ENCODE measurements around the gene IFRD2. TPM values are rescaled to one million over a fixed set of nuclear protein-coding genes. Genes with fewer than 3 reads are reported as not detected.

The IFRD2 gene
- total RNA-seq, 1 experiment from 2014 or later = 111 TPM

DNA sequence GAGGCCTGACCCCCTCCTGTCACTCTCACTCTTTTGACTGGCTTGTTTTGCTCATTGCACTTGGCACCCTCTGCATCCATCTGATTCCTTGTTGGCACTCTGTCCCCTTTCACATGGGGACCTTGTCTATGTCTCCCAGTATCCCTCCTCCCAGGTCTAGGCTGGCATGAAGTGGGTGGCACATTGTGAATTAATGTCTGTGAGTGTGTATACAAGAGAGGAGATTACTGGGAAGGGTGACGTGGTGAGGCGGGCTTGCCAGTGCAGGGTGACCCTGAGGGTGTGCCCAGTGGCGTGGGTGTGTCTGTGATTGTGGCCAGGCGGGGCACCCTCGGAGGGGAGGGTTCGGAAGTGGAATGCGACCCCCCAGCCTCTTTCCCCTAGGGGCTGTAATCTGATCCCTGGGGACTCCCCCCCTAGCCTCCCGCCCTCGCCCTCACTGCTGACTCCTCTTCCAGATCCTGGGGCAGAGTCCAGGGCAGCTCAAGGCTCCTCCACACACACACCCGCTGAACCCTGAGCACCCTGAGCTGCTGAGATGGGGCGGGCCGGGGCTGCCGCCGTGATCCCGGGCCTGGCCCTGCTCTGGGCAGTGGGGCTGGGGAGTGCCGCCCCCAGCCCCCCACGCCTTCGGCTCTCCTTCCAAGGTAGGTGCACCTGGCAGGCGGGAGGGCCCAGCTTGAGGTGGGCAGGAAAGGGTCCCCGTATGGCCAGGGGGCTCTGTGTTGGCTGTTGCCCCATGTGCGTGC, 23.4 kb downstream of the IFRD2 start, which contains the start of gene SEMA3B:
Gene SEMA3B (plus strand): TSS at position 445 of the 749 bp plus-strand sequence. CDS start 94 bp downstream, at position 539.
- no peaks in the 10 kb centered on the region for H3K9me3 ChIP-seq (ENCODE audit: control insufficient read depth, insufficient read depth, low read depth, low read length)
- intact Hi-C loops (cut with micrococcal nuclease; ENCODE audit: unreplicated experiment) = loop anchor here (10.0 kb wide), 1 partner anchor 74 kb away; the partner anchor contains the start of gene GNAT1
- DNase-seq (ENCODE audit: low read depth, low spot score) (no peak), ATAC-seq (no peak; the same call in 1 of the 2 replicates)
- no TSS peak for BruUV-seq (replicated peaks)
- no peak within 1 kb of the TSS for H3K4me3 ChIP-seq (ENCODE audit: low read depth in 2 of 2, low read length in 2 of 2)
- H3K4me1 ChIP-seq (ENCODE audit: control insufficient read depth, insufficient read depth, low read length) = peaks cover 8% of the 10 kb centered on the region
- TF ChIP-seq, protein P1, sequence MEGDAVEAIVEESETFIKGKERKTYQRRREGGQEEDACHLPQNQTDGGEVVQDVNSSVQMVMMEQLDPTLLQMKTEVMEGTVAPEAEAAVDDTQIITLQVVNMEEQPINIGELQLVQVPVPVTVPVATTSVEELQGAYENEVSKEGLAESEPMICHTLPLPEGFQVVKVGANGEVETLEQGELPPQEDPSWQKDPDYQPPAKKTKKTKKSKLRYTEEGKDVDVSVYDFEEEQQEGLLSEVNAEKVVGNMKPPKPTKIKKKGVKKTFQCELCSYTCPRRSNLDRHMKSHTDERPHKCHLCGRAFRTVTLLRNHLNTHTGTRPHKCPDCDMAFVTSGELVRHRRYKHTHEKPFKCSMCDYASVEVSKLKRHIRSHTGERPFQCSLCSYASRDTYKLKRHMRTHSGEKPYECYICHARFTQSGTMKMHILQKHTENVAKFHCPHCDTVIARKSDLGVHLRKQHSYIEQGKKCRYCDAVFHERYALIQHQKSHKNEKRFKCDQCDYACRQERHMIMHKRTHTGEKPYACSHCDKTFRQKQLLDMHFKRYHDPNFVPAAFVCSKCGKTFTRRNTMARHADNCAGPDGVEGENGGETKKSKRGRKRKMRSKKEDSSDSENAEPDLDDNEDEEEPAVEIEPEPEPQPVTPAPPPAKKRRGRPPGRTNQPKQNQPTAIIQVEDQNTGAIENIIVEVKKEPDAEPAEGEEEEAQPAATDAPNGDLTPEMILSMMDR (IDR thresholded peaks at IDR 0.05) = no peak
- no peak for TF ChIP-seq POLR2AphosphoS5 (IDR thresholded peaks at IDR 0.05; ENCODE audit: low read depth, low read length)
- no peak within 1 kb of the TSS for H3K27ac ChIP-seq (ENCODE audit: low read length)
- ChIA-PET POLR2A (no interaction called here), CTCF (no interaction called here)
- no peaks in the 10 kb centered on the region for H3K36me3 ChIP-seq (ENCODE audit: control insufficient read depth, insufficient read depth, low read length)
- no peaks in the 10 kb centered on the region for H3K27me3 ChIP-seq (ENCODE audit: control insufficient read depth, insufficient read depth, low read length)
- in situ Hi-C loops (cut with HindIII; ENCODE audit: low pct_unique_long_range_greater_than_20kb, low sequenced_read_pairs) = no loop called here

DNA sequence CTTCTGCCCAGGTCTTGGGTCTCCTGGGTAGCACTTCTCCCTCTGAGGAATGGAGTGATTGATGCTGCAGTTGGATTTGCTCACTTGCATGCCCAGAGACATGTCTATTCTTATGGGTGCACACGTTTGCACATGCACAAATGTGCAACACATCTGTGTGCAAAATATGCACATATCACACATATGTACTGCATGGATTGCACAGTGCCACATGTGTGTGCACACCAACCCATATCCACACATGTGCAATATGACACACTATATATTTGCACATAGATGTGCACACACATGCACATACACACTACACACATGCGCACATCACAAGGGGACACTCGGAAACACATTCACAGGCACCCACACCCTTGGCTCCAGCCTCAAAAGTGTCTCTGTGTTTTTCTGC, 24.0 kb downstream of the IFRD2 start:
- intact Hi-C loops (cut with micrococcal nuclease; ENCODE audit: unreplicated experiment) = loop anchor here (10.0 kb wide), 1 partner anchor 73 kb away; the partner anchor contains the start of gene GNAT1
- TF ChIP-seq, protein P1 (IDR thresholded peaks at IDR 0.05) = no peak
- Histone ChIP-seq H3K36me3 (ENCODE audit: control insufficient read depth, insufficient read depth, low read length) (no peaks in the 10 kb centered on the region), H3K4me1 (ENCODE audit: control insufficient read depth, insufficient read depth, low read length) (peaks cover 8% of the 10 kb centered on the region), H3K27ac (ENCODE audit: low read length) (no peak overlapping the region), H3K27me3 (ENCODE audit: control insufficient read depth, insufficient read depth, low read length) (no peaks in the 10 kb centered on the region), H3K4me3 (ENCODE audit: low read depth in 2 of 2, low read length in 2 of 2) (no peak overlapping the region), H3K9me3 (ENCODE audit: control insufficient read depth, insufficient read depth, low read depth, low read length) (no peaks in the 10 kb centered on the region)
- in situ Hi-C loops (cut with HindIII; ENCODE audit: low pct_unique_long_range_greater_than_20kb, low sequenced_read_pairs) = no loop called here
- ChIA-PET CTCF (no interaction called here), POLR2A (no interaction called here)
- BruUV-seq (replicated peaks) = no TSS peak
- no peak for ATAC-seq
- no peak for DNase-seq (ENCODE audit: low read depth, low spot score)

DNA sequence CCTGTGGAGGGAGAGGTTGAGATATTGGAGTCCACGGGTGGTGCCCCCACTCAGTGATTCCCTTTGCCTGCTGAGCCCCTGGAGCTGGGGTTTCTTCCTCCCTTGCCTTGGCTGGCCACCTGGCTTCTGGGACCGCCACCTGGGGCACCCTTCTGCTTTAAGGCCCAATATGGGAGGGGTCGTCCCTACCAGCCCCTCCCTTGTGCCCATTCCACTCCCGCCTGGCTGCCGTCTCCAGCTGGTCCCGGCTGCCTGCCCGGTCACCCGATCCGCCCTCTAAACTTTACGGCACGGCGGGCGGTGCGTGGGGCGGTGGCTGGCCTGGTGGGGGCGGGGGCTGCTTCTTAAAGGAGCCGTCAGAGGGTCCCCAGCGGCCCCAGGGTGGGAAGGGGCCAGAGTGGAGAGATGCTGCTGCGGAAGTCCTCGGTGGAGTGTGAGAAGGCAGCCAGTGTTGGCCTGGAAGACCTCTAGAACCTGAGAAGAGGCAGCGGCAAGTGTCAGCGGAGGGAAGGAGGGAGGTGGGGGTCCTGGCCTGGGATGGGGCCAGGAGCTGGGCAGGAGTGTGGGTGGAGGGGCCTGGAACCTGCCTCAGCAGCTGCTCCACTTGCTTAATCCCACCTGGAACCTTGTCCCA, 24.8 kb downstream of the IFRD2 start:
- in situ Hi-C loops (cut with HindIII; ENCODE audit: low pct_unique_long_range_greater_than_20kb, low sequenced_read_pairs) = no loop called here
- ATAC-seq (no peak), DNase-seq (ENCODE audit: low read depth, low spot score) (no peak)
- BruUV-seq (replicated peaks) = no TSS peak
- TF ChIP-seq, protein P2, sequence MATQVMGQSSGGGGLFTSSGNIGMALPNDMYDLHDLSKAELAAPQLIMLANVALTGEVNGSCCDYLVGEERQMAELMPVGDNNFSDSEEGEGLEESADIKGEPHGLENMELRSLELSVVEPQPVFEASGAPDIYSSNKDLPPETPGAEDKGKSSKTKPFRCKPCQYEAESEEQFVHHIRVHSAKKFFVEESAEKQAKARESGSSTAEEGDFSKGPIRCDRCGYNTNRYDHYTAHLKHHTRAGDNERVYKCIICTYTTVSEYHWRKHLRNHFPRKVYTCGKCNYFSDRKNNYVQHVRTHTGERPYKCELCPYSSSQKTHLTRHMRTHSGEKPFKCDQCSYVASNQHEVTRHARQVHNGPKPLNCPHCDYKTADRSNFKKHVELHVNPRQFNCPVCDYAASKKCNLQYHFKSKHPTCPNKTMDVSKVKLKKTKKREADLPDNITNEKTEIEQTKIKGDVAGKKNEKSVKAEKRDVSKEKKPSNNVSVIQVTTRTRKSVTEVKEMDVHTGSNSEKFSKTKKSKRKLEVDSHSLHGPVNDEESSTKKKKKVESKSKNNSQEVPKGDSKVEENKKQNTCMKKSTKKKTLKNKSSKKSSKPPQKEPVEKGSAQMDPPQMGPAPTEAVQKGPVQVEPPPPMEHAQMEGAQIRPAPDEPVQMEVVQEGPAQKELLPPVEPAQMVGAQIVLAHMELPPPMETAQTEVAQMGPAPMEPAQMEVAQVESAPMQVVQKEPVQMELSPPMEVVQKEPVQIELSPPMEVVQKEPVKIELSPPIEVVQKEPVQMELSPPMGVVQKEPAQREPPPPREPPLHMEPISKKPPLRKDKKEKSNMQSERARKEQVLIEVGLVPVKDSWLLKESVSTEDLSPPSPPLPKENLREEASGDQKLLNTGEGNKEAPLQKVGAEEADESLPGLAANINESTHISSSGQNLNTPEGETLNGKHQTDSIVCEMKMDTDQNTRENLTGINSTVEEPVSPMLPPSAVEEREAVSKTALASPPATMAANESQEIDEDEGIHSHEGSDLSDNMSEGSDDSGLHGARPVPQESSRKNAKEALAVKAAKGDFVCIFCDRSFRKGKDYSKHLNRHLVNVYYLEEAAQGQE (IDR thresholded peaks at IDR 0.05; ENCODE audit: insufficient read depth in 1 of 2, low read depth in 2 of 2, low read length in 1 of 2) = no peak
- no peak for TF ChIP-seq TCF7L2 (IDR thresholded peaks at IDR 0.05; ENCODE audit: low read depth, low read length)
- TF ChIP-seq SIN3A (IDR thresholded peaks at IDR 0.05; ENCODE audit: borderline replicate concordance, insufficient read depth, low read depth, low read length) = no peak
- TF ChIP-seq, protein P1 (IDR thresholded peaks at IDR 0.05) = no peak
- no peak for TF ChIP-seq POLR2AphosphoS5 (IDR thresholded peaks at IDR 0.05; ENCODE audit: low read depth, low read length)
- no peak overlapping the region for H3K27ac ChIP-seq (ENCODE audit: low read length)
- H3K4me3 ChIP-seq (ENCODE audit: low read depth in 2 of 2, low read length in 2 of 2) = no peak overlapping the region
- intact Hi-C loops (cut with micrococcal nuclease; ENCODE audit: unreplicated experiment) = loop anchor here (10.0 kb wide), 1 partner anchor 73 kb away; the partner anchor contains the start of gene GNAT1
- H3K27me3 ChIP-seq (ENCODE audit: control insufficient read depth, insufficient read depth, low read length) = no peaks in the 10 kb centered on the region
- ChIA-PET POLR2A (no interaction called here), CTCF (interaction anchor here (0.6 kb wide), 1 partner anchor 57 kb away, joined by 3 read pairs; no protein-coding TSS in a partner anchor)
- peaks cover 8% of the 10 kb centered on the region for H3K4me1 ChIP-seq (ENCODE audit: control insufficient read depth, insufficient read depth, low read length)
- no peaks in the 10 kb centered on the region for H3K9me3 ChIP-seq (ENCODE audit: control insufficient read depth, insufficient read depth, low read depth, low read length)
- no peaks in the 10 kb centered on the region for H3K36me3 ChIP-seq (ENCODE audit: control insufficient read depth, insufficient read depth, low read length)

Measured in Panc1 (cell line).